Endothelial cell of umbilical vein (primary cell): ENCODE data around the gene RRP1. TPM values are rescaled to one million over a fixed set of nuclear protein-coding genes. Genes with fewer than 3 reads are reported as not detected.

Experiments
- BruUV-seq: library from RNA; stranded (reverse); fragments of 400-500 nt; replicated peaks from 2 replicates; lab custom pipeline; 2021; lab: Mats Ljungman, UMichigan
- CTCF ChIA-PET: fragments of 300-600, 350-600 bp; sonication (Branson Sonifier 250); formaldehyde crosslinking; loops from one replicate; lab custom pipeline; 2021; ENCODE audit warnings: antibody characterized with exemption, inconsistent platforms; lab: Charles Lee
- POLR2A ChIA-PET: fragments of 300-600, 350-600 bp; sonication (Branson Sonifier 250); formaldehyde crosslinking; loops from one replicate; lab custom pipeline; 2021; ENCODE audit warnings: antibody characterized with exemption, inconsistent platforms; lab: Charles Lee
- DNase-seq: peaks from one replicate; pipeline ENCODE4 v3.0.0-alpha.2; 2011; ENCODE audit warnings: low read depth, low spot score
- FAIRE-seq: peaks from 2 replicates; lab custom pipeline; 2011; peaks lifted over from hg19 to GRCh38; lab: Jason Lieb, UNC
- H2AFZ ChIP-seq: 2 replicates; pipeline ENCODE4 v1.6.0; 2012; ENCODE audit warnings: low read depth, low read length, control low read depth, inconsistent platforms
- H3K27ac ChIP-seq: 2 replicates; pipeline ENCODE4 v1.5.1; 2011; ENCODE audit warnings: low read depth, mild to moderate bottlenecking, control low read depth, low read length, moderate library complexity; ENCODE audit not compliant: insufficient read depth
- H3K27me3 ChIP-seq, 2 experiments: 2 replicates each; pipeline versions ENCODE4 v1.6.0 to v1.6.1; 2011; ENCODE audit warnings: low read length in 2 of 2, mixed read lengths in 1 of 2; ENCODE audit not compliant: control insufficient read depth in 2 of 2, insufficient read depth in 2 of 2
- H3K36me3 ChIP-seq, 2 experiments: 2 replicates in 1 of 2; 3 replicates in 1 of 2; pipeline ENCODE4 v1.5.1; 2011; ENCODE audit warnings: low read length in 2 of 2, mild to moderate bottlenecking in 1 of 2, moderate library complexity in 1 of 2; ENCODE audit not compliant: control insufficient read depth in 2 of 2, insufficient read depth in 2 of 2; ENCODE audit errors: extremely low read depth in 1 of 2
- H3K4me1 ChIP-seq: 3 replicates; pipeline ENCODE4 v1.5.1; 2011; ENCODE audit warnings: mild to moderate bottlenecking, low read length; ENCODE audit not compliant: control insufficient read depth, insufficient read depth; ENCODE audit errors: extremely low read depth
- H3K4me2 ChIP-seq: 2 replicates; pipeline ENCODE4 v1.6.1; 2011; ENCODE audit warnings: low read length, control low read depth, mixed read lengths; ENCODE audit not compliant: insufficient read depth
- H3K4me3 ChIP-seq, 3 experiments: fragments of 200-600 bp in 1 of 3; sonication (generic), shearing (Covaris generic) in 1 of 3; replicated peaks in 1 of 3; 2 replicates each; pipeline ENCODE4 v1.5.1; 2011 to 2016; ENCODE audit warnings: control low read depth in 3 of 3, low read length in 3 of 3, mild to moderate bottlenecking in 2 of 3, inconsistent platforms in 1 of 3, low read depth in 1 of 3, moderate library complexity in 1 of 3; ENCODE audit not compliant: insufficient read depth in 1 of 3
- H3K79me2 ChIP-seq: 2 replicates; pipeline ENCODE4 v1.6.0; 2012; ENCODE audit warnings: low read length, inconsistent platforms; ENCODE audit not compliant: control insufficient read depth, insufficient read depth
- H3K9ac ChIP-seq: replicated peaks from 2 replicates; pipeline ENCODE3; 2011; ENCODE audit warnings: low read length, control low read depth; ENCODE audit not compliant: insufficient read depth; ENCODE audit errors: extremely low read depth
- H3K9me1 ChIP-seq: replicated peaks from 3 replicates; pipeline ENCODE4 v1.6.0; 2011; ENCODE audit warnings: mild to moderate bottlenecking, low read length; ENCODE audit not compliant: control insufficient read depth, insufficient read depth; ENCODE audit errors: extremely low read depth
- H3K9me3 ChIP-seq: replicated peaks from 2 replicates; pipeline ENCODE4 v1.5.1; 2012; ENCODE audit warnings: low read length, inconsistent platforms; ENCODE audit not compliant: control insufficient read depth, insufficient read depth
- H4K20me1 ChIP-seq: replicated peaks from 2 replicates; pipeline ENCODE3; 2011; ENCODE audit warnings: mild to moderate bottlenecking, low read length; ENCODE audit not compliant: control insufficient read depth, insufficient read depth; ENCODE audit errors: extremely low read depth
- EZH2 ChIP-seq: IDR thresholded peaks from 2 replicates; pipeline ENCODE4 v1.6.1; 2012; ENCODE audit warnings: borderline replicate concordance, low read depth, mild to moderate bottlenecking, moderate library complexity, low read length, inconsistent platforms; ENCODE audit not compliant: severe bottlenecking
- FOS ChIP-seq: IDR thresholded peaks from 2 replicates; pipeline ENCODE4 v1.6.1; 2011; ENCODE audit warnings: mild to moderate bottlenecking, low read length, moderate library complexity, borderline replicate concordance; ENCODE audit not compliant: insufficient read depth
- GATA2 ChIP-seq: IDR thresholded peaks from 2 replicates; pipeline ENCODE4 v1.7.0; 2011; ENCODE audit warnings: low read depth, mild to moderate bottlenecking, moderate library complexity, mixed read lengths, low read length; ENCODE audit not compliant: insufficient read length, insufficient read depth
- JUN ChIP-seq: IDR thresholded peaks from 2 replicates; pipeline ENCODE4 v1.6.1; 2011; ENCODE audit warnings: borderline replicate concordance, low read depth; ENCODE audit not compliant: insufficient read length, insufficient read depth
- MYC ChIP-seq: IDR thresholded peaks from one replicate; pipeline ENCODE4 v1.6.1; 2011; ENCODE audit warnings: mild to moderate bottlenecking, low read depth, low read length
- POLR2A ChIP-seq: IDR thresholded peaks from 2 replicates; pipeline ENCODE4 v1.6.1; 2012; ENCODE audit warnings: low read depth, mild to moderate bottlenecking, control low read depth, low read length
- POLR2AphosphoS5 ChIP-seq: IDR thresholded peaks from 2 replicates; pipeline ENCODE4 v1.6.1; 2012; ENCODE audit warnings: low read depth, mild to moderate bottlenecking, control low read depth, low read length, moderate library complexity; ENCODE audit not compliant: insufficient read depth
- dilution Hi-C: fragments of 300-500 bp; cut with MboI; formaldehyde crosslinking; loops from one replicate; pipeline ENCODE4 v1.15.0; 2019; ENCODE audit warnings: low sequenced_read_pairs; ENCODE audit not compliant: extremely low pct_ligation_motif_present
- intact Hi-C: fragments of 100-400 bp; cut with micrococcal nuclease; formaldehyde crosslinking; loops from one replicate; pipeline ENCODE4 v1.10.0; 2022
- polyA plus RNA-seq, 4 experiments: library from polyadenylated mRNA; depleted of rRNA in 3 of 4; stranded (reverse) in 3 of 4; unstranded in 1 of 4; fragments of >200 nt; gene quantifications; 2 replicates each; pipeline versions ENCODE4 v1.2.1 to v1.2.3, GENCODE V29; 2011 to 2012; ENCODE audit warnings: missing spikeins in 1 of 4
- total RNA-seq: library from RNA; stranded (reverse); gene quantifications from 2 replicates; pipeline ENCODE4 v1.2.3, GENCODE V29; 2021
- TF ChIP-seq, protein P1 (sequence below), 2 donors: IDR thresholded peaks; 1 replicate in 1 of 2; 2 replicates in 1 of 2; pipeline ENCODE4 v1.5.1; 2011; ENCODE audit warnings: low read length in 2 of 2, mild to moderate bottlenecking in 2 of 2, moderate library complexity in 2 of 2, control low read depth in 1 of 2, inconsistent platforms in 1 of 2, low read depth in 1 of 2; ENCODE audit not compliant: insufficient read depth in 1 of 2; ENCODE audit errors: extremely low read depth in 1 of 2
- TF ChIP-seq, protein P2 (sequence below): IDR thresholded peaks from 2 replicates; pipeline ENCODE4 v1.6.1; 2011; ENCODE audit not compliant: insufficient read depth, insufficient read length

RRP1 gene
- total and polyA plus RNA-seq, 2 donors (not counting 3 experiments of a cell fraction or from before 2014, with no cell fraction given): 15.2 to 36.3 TPM

DNA sequence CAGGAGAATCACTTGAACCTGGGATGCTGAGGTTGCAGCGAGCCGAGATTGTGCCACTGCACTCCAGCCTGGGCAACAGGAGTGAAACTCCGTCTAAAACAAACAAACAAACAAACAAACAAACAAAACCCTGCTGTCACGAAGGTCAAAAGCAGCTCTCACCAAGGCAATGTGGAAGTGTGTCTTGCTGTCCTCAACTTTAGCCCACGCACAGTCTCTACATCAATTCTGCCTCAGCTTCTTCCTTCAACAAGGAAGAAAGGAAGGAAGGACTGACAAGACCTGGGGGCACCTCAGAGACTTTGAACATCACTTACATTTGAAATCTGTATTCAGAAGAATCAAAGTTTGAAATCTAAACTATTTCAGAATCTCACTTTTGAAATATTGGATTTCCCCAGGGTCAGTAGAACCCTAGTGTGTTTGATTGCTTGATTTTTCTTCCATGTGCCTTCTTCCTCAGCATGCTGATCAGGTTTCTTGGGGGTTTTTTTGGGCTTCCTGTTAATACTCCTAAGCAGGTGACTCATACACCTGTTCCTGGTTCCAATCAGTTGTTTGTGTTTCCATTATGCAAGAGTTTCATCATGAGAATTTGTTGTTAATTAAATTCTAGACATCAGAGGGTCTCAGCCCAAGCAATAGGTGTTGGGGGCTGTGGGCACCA lies 6.8 kb upstream of the RRP1 start:
- DNase-seq: no peak
- Histone ChIP-seq H2AFZ (no peak overlapping the region), H3K79me2 (no peaks in the 10 kb centered on the region), H3K4me2 (no peak overlapping the region), H3K4me1 (no peaks in the 10 kb centered on the region), H4K20me1 (no peaks in the 10 kb centered on the region), H3K36me3 (no peaks in the 10 kb centered on the region), H3K4me3 (no peak overlapping the region), H3K9ac (no peak overlapping the region), H3K9me3 (no peaks in the 10 kb centered on the region), H3K27me3 (peaks cover 2% of the 10 kb centered on the region in 2 experiments), H3K27ac (no peak overlapping the region), H3K9me1 (no peaks in the 10 kb centered on the region)
- CTCF ChIA-PET: interaction anchor here (1.3 kb wide), 1 partner anchor 193 kb away, joined by 5 read pairs; no protein-coding TSS in a partner anchor
- dilution Hi-C loops (no loop called here), intact Hi-C loops (no loop called here)
- TF ChIP-seq FOS: no peak
- TF ChIP-seq MYC: no peak
- TF ChIP-seq POLR2A: no peak
- TF ChIP-seq, protein P1, sequence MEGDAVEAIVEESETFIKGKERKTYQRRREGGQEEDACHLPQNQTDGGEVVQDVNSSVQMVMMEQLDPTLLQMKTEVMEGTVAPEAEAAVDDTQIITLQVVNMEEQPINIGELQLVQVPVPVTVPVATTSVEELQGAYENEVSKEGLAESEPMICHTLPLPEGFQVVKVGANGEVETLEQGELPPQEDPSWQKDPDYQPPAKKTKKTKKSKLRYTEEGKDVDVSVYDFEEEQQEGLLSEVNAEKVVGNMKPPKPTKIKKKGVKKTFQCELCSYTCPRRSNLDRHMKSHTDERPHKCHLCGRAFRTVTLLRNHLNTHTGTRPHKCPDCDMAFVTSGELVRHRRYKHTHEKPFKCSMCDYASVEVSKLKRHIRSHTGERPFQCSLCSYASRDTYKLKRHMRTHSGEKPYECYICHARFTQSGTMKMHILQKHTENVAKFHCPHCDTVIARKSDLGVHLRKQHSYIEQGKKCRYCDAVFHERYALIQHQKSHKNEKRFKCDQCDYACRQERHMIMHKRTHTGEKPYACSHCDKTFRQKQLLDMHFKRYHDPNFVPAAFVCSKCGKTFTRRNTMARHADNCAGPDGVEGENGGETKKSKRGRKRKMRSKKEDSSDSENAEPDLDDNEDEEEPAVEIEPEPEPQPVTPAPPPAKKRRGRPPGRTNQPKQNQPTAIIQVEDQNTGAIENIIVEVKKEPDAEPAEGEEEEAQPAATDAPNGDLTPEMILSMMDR (IDR thresholded peaks at IDR 0.05; ENCODE audit: extremely low read depth in 1 of 2, insufficient read depth in 1 of 2, low read depth in 1 of 2, low read length in 2 of 2): no peak
- TF ChIP-seq GATA2: no peak
- no peak for TF ChIP-seq JUN
- TF ChIP-seq EZH2: no peak
- TF ChIP-seq POLR2AphosphoS5: no peak
- TF ChIP-seq, protein P2, sequence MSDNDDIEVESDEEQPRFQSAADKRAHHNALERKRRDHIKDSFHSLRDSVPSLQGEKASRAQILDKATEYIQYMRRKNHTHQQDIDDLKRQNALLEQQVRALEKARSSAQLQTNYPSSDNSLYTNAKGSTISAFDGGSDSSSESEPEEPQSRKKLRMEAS: no peak
- BruUV-seq: no TSS peak
- FAIRE-seq: no peak
- POLR2A ChIA-PET: no interaction called here
